ENCODE measurements around the gene WDR64. TPM values are rescaled to one million over a fixed set of nuclear protein-coding genes. Genes with fewer than 3 reads are reported as not detected.

WDR64 gene
- total RNA-seq, 1 donor from 2014 or later: not detected

DNA sequence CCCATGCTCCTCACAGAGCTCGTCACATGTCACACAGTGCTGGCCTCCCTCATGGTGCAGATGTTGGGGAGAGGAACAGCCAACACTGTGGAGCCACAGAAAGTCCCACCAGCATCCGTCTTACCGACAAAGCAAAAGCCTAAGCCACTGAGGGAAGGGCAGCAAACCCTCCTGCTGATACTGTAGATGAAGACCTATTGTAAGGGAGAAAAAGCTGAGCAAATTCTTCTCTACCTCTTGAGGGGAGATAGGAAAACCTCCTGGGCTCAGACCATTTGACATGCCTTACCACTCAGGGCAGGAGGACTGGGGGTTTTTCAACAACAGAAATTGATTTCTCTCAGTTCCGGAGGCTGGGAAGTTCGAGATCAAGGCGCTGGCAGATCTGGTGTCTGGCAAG is 95.9 kb downstream of the WDR64 start:
- no peak for DNase-seq
- no peaks in the 10 kb centered on the region for H3K27me3 ChIP-seq (ENCODE audit: low read depth)
- TF ChIP-seq, protein P1, sequence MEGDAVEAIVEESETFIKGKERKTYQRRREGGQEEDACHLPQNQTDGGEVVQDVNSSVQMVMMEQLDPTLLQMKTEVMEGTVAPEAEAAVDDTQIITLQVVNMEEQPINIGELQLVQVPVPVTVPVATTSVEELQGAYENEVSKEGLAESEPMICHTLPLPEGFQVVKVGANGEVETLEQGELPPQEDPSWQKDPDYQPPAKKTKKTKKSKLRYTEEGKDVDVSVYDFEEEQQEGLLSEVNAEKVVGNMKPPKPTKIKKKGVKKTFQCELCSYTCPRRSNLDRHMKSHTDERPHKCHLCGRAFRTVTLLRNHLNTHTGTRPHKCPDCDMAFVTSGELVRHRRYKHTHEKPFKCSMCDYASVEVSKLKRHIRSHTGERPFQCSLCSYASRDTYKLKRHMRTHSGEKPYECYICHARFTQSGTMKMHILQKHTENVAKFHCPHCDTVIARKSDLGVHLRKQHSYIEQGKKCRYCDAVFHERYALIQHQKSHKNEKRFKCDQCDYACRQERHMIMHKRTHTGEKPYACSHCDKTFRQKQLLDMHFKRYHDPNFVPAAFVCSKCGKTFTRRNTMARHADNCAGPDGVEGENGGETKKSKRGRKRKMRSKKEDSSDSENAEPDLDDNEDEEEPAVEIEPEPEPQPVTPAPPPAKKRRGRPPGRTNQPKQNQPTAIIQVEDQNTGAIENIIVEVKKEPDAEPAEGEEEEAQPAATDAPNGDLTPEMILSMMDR (IDR thresholded peaks at IDR 0.05): no peak
- intact Hi-C loops (cut with DNase I): no loop called here
- no peak overlapping the region for H3K27ac ChIP-seq
- ATAC-seq: no peak
- H3K36me3 ChIP-seq: no peaks in the 10 kb centered on the region
- H3K4me3 ChIP-seq: no peak overlapping the region
- H3K4me1 ChIP-seq: no peaks in the 10 kb centered on the region
- no peaks in the 10 kb centered on the region for H3K9me3 ChIP-seq

DNA sequence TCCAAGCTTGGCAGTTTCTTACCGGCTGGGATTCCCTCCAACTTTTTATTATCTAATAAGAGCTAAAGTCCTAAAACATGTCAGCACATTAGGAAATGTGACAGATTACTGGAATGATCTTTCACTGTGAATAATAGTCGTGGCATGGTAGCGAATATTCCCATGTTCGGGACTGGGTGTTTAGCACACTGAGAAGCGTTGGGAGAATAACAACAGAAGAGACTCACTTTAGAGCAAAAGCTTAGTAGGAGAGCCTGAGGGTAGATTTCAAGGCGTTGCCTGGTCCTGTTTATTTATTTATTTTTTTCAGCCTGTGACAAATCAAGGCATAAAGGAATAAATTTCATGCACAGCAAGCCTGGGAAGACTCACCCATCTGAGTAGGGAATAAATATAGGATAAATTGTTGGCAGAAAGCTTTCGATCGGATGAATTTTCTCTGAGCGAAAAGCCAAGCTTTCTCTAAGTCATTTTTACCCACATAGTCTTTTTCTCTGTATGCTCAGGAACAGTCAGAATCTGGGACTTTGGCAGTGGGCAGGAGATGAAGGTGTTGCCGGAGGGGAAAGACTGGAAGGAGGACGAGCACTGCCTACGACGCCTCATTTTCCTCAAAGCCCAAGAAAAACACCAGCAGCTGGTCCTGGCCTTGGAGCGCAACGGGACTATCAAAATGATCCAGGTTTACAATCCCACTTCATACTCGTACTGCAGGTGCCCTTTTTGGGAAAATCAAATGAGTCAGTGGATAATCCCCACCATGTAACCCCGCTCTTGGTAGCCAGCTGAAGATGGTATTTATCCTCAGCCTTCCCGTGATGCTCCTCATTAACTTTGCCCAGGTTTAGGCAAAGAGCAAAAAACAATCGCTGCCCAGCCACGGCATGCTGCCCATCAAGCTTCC is 97.2 kb downstream of the WDR64 start:
- TF ChIP-seq, protein P1 (IDR thresholded peaks at IDR 0.05): no peak
- no peak for DNase-seq
- ATAC-seq: no peak
- no peaks in the 10 kb centered on the region for H3K27me3 ChIP-seq (ENCODE audit: low read depth)
- no peaks in the 10 kb centered on the region for H3K36me3 ChIP-seq
- H3K27ac ChIP-seq: no peak overlapping the region
- no peak overlapping the region for H3K4me3 ChIP-seq
- no peaks in the 10 kb centered on the region for H3K9me3 ChIP-seq
- no peaks in the 10 kb centered on the region for H3K4me1 ChIP-seq
- intact Hi-C loops (cut with DNase I): no loop called here

DNA sequence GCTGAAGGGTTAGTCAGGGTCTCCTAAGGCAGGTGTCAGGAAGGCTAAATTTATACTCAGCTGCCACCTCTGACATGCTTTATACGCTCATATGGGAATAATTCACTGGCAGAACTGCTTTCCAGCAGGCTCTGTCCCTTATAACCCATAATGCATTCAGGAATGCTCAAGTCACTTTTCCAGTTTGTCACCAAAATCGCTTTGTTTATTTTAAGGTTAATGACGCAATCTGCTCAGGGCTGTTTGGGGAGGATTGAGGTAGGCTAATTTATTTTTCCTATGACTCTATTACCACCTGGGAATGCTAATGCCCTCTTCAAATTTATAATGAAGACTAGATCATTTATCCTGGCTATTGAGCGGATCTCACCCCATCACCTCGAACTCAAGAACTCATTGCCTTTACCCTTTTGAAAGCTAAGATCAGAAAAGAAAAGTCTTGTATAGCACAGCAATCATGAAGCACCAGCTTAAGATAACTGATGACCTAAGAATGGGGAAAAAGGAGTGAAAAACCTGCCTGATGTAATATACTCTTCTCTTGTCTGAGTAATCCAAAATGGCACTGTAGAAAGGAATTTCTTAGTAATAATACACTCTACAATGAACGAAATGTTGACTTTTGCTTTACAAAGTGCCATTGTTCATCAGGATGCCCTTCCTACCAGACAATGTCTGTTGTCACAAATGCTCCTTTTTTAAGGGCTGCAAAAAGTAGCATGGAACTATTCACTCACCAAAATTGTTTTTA is 98.0 kb downstream of the WDR64 start:
- Histone ChIP-seq H3K36me3 (no peaks in the 10 kb centered on the region), H3K4me3 (no peak overlapping the region), H3K9me3 (no peaks in the 10 kb centered on the region), H3K4me1 (no peaks in the 10 kb centered on the region), H3K27me3 (ENCODE audit: low read depth) (no peaks in the 10 kb centered on the region), H3K27ac (no peak overlapping the region)
- no peak for DNase-seq
- TF ChIP-seq, protein P1 (IDR thresholded peaks at IDR 0.05): no peak
- no peak for ATAC-seq
- intact Hi-C loops (cut with DNase I): no loop called here

DNA sequence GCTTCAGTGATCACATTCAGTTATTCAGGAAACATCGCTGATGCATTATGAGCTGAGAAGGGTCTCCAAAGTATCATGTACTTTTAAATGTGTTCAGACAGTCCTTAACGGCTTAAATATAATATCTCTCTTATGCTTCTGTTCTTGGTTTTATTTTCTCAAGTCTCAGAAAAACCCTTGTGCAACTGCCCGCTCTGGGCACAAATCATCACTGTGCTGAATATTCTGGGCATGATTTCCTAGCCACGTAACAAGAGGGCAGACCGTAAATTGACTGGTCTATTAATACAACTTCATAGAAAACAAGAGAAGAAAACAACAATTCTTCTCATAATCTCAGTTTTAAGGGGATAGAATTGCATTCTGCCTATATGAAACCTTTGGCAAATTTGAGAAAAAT is 99.4 kb downstream of the WDR64 start:
- Histone ChIP-seq H3K36me3 (no peaks in the 10 kb centered on the region), H3K27ac (no peak overlapping the region), H3K27me3 (ENCODE audit: low read depth) (no peaks in the 10 kb centered on the region), H3K4me3 (no peak overlapping the region), H3K4me1 (no peaks in the 10 kb centered on the region), H3K9me3 (no peaks in the 10 kb centered on the region)
- ATAC-seq (no peak), DNase-seq (no peak)
- intact Hi-C loops (cut with DNase I): no loop called here
- TF ChIP-seq, protein P1 (IDR thresholded peaks at IDR 0.05): no peak

DNA sequence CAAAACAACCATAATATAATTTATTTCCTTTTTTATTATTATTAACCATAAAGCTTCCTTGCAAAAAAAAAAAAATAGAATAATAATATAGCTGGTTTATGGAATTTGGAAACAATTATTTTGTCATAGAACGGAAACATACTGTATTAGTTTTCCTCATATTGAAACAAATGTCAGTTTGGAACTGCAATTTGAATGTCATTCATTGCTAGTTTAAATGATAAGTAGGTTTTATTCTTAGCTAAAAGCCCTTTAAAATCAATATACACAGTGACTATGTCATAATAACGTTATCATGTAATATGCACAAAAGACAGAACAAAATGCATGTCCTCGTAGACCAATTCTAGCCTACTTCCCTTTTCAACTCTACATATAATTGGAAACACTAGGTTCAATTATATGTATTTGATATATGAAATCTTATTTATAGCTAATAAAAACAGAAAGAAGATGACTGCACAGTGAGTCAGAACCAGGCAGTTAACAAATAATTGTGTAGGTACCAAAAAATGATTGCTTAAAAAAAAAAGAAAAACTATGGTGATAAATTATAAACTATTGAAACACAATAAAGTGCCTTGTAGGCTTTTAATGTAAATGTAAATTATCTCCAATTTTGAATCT is 110.7 kb downstream of the WDR64 start:
- Histone ChIP-seq H3K36me3 (no peaks in the 10 kb centered on the region), H3K27ac (no peak overlapping the region), H3K27me3 (ENCODE audit: low read depth) (no peaks in the 10 kb centered on the region), H3K4me3 (no peak overlapping the region), H3K9me3 (no peaks in the 10 kb centered on the region), H3K4me1 (no peaks in the 10 kb centered on the region)
- ATAC-seq: no peak
- no peak for DNase-seq
- TF ChIP-seq, protein P1 (IDR thresholded peaks at IDR 0.05): no peak
- intact Hi-C loops (cut with DNase I): no loop called here

Measured in lower lobe of right lung (tissue), 2 donors.